WTC11 (cell line): ENCODE results near the gene SLC28A1. TPM values are rescaled to one million over a fixed set of nuclear protein-coding genes. Genes with fewer than 3 reads are reported as not detected.

ENCODE experiments used
- ATAC-seq: fragments of 200-7000 bp; cut with Tn5 transposase; 2 replicates; pipeline ENCODE4 v1.10.0; 2021; ENCODE audit warnings: mild to moderate bottlenecking, moderate library complexity
- CTCF ChIA-PET: fragments of 300-600 bp; sonication (Branson Sonifier 250); formaldehyde crosslinking; loops from one replicate; lab custom pipeline; 2021; ENCODE audit warnings: antibody characterized with exemption; lab: Charles Lee
- POLR2A ChIA-PET: fragments of 350-600 bp; sonication (Branson Sonifier 250); formaldehyde crosslinking; loops from one replicate; lab custom pipeline; 2021; ENCODE audit warnings: antibody characterized with exemption; lab: Charles Lee
- DNase-seq: peaks from one replicate; pipeline ENCODE4 v3.0.0; 2021; ENCODE audit warnings: low spot score
- H3K27ac Mint-ChIP-seq: 2 replicates; pipeline ENCODE4 v1.8.0; 2021; ENCODE audit warnings: mixed read lengths
- H3K27me3 Mint-ChIP-seq: 2 replicates; pipeline ENCODE4 v1.8.0; 2021; ENCODE audit warnings: low read depth, mild to moderate bottlenecking, moderate library complexity, mixed read lengths
- H3K36me3 Mint-ChIP-seq: 2 replicates; pipeline ENCODE4 v1.8.0; 2021; ENCODE audit warnings: mixed read lengths
- H3K4me1 Mint-ChIP-seq: 2 replicates; pipeline ENCODE4 v1.8.0; 2022; ENCODE audit warnings: mixed read lengths
- H3K4me3 Mint-ChIP-seq: 2 replicates; pipeline ENCODE4 v1.8.0; 2021; ENCODE audit warnings: mild to moderate bottlenecking, moderate library complexity, mixed read lengths
- H3K9me3 Mint-ChIP-seq: 2 replicates; pipeline ENCODE4 v1.8.0; 2021; ENCODE audit warnings: mixed read lengths
- ATF2 ChIP-seq: sonication (generic); formaldehyde crosslinking; IDR thresholded peaks from 2 replicates; pipeline ENCODE4 v1.8.1; 2022; ENCODE audit warnings: low read depth, missing genetic modification reagents, borderline replicate concordance
- CREM ChIP-seq: sonication (generic); formaldehyde crosslinking; IDR thresholded peaks from 2 replicates; pipeline ENCODE4 v1.8.1; 2022; ENCODE audit warnings: mild to moderate bottlenecking, missing genetic modification reagents, moderate library complexity
- E2F1 ChIP-seq: sonication (generic); formaldehyde crosslinking; IDR thresholded peaks from 2 replicates; pipeline ENCODE4 v1.8.0; 2022; ENCODE audit warnings: mild to moderate bottlenecking, missing genetic modification reagents
- FOXK1 ChIP-seq: sonication (generic); formaldehyde crosslinking; IDR thresholded peaks from 2 replicates; pipeline ENCODE4 v1.8.0; 2022; ENCODE audit warnings: mild to moderate bottlenecking, moderate library complexity, missing genetic modification reagents
- GRHL2 ChIP-seq: fragments of 250-450 bp; sonication (Bioruptor Pico); IDR thresholded peaks from 2 replicates; pipeline ENCODE4 v1.8.0; 2022; ENCODE audit warnings: mild to moderate bottlenecking, moderate library complexity; ENCODE audit not compliant: insufficient replicate concordance, severe bottlenecking
- GTF2I ChIP-seq: fragments of 250-450 bp; sonication (Bioruptor Pico); conservative IDR thresholded peaks from 2 replicates; pipeline ENCODE4 v1.4.0; 2021; ENCODE audit warnings: mild to moderate bottlenecking
- ZNF138 ChIP-seq: sonication (generic); formaldehyde crosslinking; conservative IDR thresholded peaks from 2 replicates; pipeline ENCODE4 v1.8.1; 2022; ENCODE audit warnings: mild to moderate bottlenecking, moderate library complexity, missing genetic modification reagents
- ZNF671 ChIP-seq: fragments of 250-450 bp; sonication (Bioruptor Pico); IDR thresholded peaks from 2 replicates; pipeline ENCODE4 v1.8.0; 2021; ENCODE audit warnings: mild to moderate bottlenecking
- total RNA-seq: library from RNA; stranded (reverse); gene quantifications from 3 replicates; pipeline ENCODE4 v1.2.3, GENCODE V29; 2021
- TF ChIP-seq, protein P1 (sequence below): sonication (generic); formaldehyde crosslinking; IDR thresholded peaks from 2 replicates; pipeline ENCODE4 v1.8.0; 2023; ENCODE audit warnings: mild to moderate bottlenecking, missing genetic modification reagents
- TF ChIP-seq, protein P2 (sequence below): sonication (generic); formaldehyde crosslinking; IDR thresholded peaks from 2 replicates; pipeline ENCODE4 v1.8.1; 2022; ENCODE audit warnings: missing genetic modification reagents, borderline replicate concordance
- TF ChIP-seq, protein P3 (sequence below): sonication (generic); formaldehyde crosslinking; IDR thresholded peaks from 2 replicates; pipeline ENCODE4 v1.8.1; 2022; ENCODE audit warnings: low read depth, mild to moderate bottlenecking, moderate library complexity, missing genetic modification reagents, borderline replicate concordance
- TF ChIP-seq, protein P4 (sequence below): fragments of 250-450 bp; sonication (Bioruptor Pico); IDR thresholded peaks from 2 replicates; pipeline ENCODE4 v1.9.0; 2021; ENCODE audit warnings: moderate library complexity, mild to moderate bottlenecking, inconsistent platforms, borderline replicate concordance
- TF ChIP-seq, protein P5 (sequence below): sonication (generic); formaldehyde crosslinking; IDR thresholded peaks from 2 replicates; pipeline ENCODE4 v1.8.1; 2023; ENCODE audit warnings: mild to moderate bottlenecking, missing genetic modification reagents

Gene SLC28A1
- total RNA-seq, 1 experiment from 2014 or later = not detected

DNA sequence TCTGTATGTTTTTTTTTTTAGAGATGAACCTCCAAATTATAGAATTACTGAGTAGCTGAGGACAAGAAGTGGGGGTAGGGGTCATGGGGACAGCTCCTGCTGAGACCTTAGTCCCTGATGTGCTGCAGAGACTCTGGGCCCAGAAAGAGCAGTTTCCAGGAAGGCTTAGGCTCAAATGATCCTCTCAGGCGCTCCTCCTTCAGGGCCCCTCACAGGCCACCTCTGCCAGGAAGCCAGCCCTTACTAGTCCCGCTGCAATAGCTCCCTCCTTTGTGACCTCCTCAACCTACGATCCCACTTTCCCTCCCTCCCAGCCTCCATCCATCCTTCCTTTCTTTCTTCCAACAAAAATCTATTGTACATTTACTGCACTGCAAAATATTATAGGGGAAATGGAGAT, 24.6 kb downstream of the SLC28A1 start (continued):
- TF ChIP-seq, protein P1, sequence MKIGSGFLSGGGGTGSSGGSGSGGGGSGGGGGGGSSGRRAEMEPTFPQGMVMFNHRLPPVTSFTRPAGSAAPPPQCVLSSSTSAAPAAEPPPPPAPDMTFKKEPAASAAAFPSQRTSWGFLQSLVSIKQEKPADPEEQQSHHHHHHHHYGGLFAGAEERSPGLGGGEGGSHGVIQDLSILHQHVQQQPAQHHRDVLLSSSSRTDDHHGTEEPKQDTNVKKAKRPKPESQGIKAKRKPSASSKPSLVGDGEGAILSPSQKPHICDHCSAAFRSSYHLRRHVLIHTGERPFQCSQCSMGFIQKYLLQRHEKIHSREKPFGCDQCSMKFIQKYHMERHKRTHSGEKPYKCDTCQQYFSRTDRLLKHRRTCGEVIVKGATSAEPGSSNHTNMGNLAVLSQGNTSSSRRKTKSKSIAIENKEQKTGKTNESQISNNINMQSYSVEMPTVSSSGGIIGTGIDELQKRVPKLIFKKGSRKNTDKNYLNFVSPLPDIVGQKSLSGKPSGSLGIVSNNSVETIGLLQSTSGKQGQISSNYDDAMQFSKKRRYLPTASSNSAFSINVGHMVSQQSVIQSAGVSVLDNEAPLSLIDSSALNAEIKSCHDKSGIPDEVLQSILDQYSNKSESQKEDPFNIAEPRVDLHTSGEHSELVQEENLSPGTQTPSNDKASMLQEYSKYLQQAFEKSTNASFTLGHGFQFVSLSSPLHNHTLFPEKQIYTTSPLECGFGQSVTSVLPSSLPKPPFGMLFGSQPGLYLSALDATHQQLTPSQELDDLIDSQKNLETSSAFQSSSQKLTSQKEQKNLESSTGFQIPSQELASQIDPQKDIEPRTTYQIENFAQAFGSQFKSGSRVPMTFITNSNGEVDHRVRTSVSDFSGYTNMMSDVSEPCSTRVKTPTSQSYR (CRISPR knock-in tag) = no peak
- TF ChIP-seq, protein P2, sequence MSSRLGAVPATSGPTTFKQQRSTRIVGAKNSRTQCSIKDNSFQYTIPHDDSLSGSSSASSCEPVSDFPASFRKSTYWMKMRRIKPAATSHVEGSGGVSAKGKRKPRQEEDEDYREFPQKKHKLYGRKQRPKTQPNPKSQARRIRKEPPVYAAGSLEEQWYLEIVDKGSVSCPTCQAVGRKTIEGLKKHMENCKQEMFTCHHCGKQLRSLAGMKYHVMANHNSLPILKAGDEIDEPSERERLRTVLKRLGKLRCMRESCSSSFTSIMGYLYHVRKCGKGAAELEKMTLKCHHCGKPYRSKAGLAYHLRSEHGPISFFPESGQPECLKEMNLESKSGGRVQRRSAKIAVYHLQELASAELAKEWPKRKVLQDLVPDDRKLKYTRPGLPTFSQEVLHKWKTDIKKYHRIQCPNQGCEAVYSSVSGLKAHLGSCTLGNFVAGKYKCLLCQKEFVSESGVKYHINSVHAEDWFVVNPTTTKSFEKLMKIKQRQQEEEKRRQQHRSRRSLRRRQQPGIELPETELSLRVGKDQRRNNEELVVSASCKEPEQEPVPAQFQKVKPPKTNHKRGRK (CRISPR knock-in tag) = no peak
- TF ChIP-seq, protein P3, sequence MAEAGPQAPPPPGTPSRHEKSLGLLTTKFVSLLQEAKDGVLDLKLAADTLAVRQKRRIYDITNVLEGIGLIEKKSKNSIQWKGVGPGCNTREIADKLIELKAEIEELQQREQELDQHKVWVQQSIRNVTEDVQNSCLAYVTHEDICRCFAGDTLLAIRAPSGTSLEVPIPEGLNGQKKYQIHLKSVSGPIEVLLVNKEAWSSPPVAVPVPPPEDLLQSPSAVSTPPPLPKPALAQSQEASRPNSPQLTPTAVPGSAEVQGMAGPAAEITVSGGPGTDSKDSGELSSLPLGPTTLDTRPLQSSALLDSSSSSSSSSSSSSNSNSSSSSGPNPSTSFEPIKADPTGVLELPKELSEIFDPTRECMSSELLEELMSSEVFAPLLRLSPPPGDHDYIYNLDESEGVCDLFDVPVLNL (CRISPR knock-in tag) = no peak
- no peak for TF ChIP-seq E2F1 (CRISPR knock-in tag)

DNA sequence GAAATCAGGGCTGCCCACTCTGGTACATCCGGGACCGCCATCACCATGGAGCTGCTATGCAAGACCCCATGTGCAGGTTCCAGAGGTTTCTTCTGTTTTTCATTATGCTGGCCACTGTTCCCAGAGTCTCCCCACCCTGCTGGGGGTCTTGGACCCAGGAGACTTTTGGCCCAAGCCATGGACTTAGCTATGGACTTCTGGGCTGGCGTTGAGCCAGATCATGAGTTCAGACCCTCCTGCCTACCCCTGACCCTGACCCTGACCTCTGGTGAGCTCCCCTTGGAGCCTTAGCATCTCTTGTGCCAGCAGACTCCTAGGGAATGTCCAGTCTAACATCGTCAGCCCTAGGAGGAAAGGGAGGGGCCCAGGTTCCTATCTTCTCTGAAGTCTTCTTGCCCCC, 25.3 kb downstream of the SLC28A1 start:
- POLR2A ChIA-PET = no interaction called here
- Mint-ChIP-seq H3K4me3 (no peak overlapping the region), H3K27me3 (no peaks in the 10 kb centered on the region), H3K27ac (no peak overlapping the region), H3K36me3 (no peaks in the 10 kb centered on the region), H3K4me1 (peaks cover 9% of the 10 kb centered on the region), H3K9me3 (no peaks in the 10 kb centered on the region)
- CTCF ChIA-PET = interaction anchor here (0.5 to 1.3 kb wide), 6 partner anchors 15 to 339 kb away, joined by 3 to 5 read pairs (median 4); no protein-coding TSS in a partner anchor
- DNase-seq = no peak
- TF ChIP-seq ZNF671 (no peak), ZNF138 (CRISPR knock-in tag) (no peak), GRHL2 (no peak), CREM (no peak), FOXK1 (CRISPR knock-in tag) (no peak), GTF2I (no peak), ATF2 (no peak)
- TF ChIP-seq, protein P4, sequence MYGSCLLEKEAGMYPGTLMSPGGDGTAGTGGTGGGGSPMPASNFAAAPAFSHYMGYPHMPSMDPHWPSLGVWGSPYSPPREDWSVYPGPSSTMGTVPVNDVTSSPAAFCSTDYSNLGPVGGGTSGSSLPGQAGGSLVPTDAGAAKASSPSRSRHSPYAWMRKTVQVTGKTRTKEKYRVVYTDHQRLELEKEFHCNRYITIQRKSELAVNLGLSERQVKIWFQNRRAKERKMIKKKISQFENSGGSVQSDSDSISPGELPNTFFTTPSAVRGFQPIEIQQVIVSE (CRISPR knock-in tag) = no peak
- TF ChIP-seq, protein P5, sequence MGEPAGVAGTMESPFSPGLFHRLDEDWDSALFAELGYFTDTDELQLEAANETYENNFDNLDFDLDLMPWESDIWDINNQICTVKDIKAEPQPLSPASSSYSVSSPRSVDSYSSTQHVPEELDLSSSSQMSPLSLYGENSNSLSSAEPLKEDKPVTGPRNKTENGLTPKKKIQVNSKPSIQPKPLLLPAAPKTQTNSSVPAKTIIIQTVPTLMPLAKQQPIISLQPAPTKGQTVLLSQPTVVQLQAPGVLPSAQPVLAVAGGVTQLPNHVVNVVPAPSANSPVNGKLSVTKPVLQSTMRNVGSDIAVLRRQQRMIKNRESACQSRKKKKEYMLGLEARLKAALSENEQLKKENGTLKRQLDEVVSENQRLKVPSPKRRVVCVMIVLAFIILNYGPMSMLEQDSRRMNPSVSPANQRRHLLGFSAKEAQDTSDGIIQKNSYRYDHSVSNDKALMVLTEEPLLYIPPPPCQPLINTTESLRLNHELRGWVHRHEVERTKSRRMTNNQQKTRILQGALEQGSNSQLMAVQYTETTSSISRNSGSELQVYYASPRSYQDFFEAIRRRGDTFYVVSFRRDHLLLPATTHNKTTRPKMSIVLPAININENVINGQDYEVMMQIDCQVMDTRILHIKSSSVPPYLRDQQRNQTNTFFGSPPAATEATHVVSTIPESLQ (CRISPR knock-in tag) = no peak
- TF ChIP-seq, protein P3 (CRISPR knock-in tag) = no peak
- TF ChIP-seq, protein P1 (CRISPR knock-in tag) = no peak
- ATAC-seq = no peak
